ENCODE measurements around the gene SMARCE1. TPM values are rescaled to one million over a fixed set of nuclear protein-coding genes. Genes with fewer than 3 reads are reported as not detected.

The SMARCE1 gene
- 112 and 119 TPM in 2 replicates for total RNA-seq (ENCODE audit: low replicate concordance)

- DNase-seq (ENCODE audit: low read depth), result peak; percentile 78
- TF ChIP-seq CTCF (IDR thresholded peaks at IDR 0.05; ENCODE audit: insufficient read depth, low read length), result no peak
- peak within 1 kb of the TSS; percentile 94 for H3K4me3 ChIP-seq (ENCODE audit: low read depth, low read length)
These were observed at the start of gene SMARCE1 for GRCh38 chr17:40647624-40648383. Gene SMARCE1 (minus strand): TSS chr17:40647818. CDS start chr17:40645802, 2,016 bp downstream.

- H3K4me3 ChIP-seq (ENCODE audit: low read depth, low read length), result no peak overlapping the region
- no peak for TF ChIP-seq CTCF (IDR thresholded peaks at IDR 0.05; ENCODE audit: insufficient read depth, low read length)
- DNase-seq (ENCODE audit: low read depth), result no peak
These were observed 49.7 kb upstream of the SMARCE1 start for GRCh38 chr17:40697297-40697696.

- H3K4me3 ChIP-seq (ENCODE audit: low read depth, low read length), result no peak overlapping the region
- DNase-seq (ENCODE audit: low read depth), result no peak
- TF ChIP-seq CTCF (IDR thresholded peaks at IDR 0.05; ENCODE audit: insufficient read depth, low read length), result no peak
These were observed 49.0 kb upstream of the SMARCE1 start for GRCh38 chr17:40696651-40697072.

GRCh38 chr17:40695874-40696472 is 48.4 kb upstream of the SMARCE1 start:
- H3K4me3 ChIP-seq (ENCODE audit: low read depth, low read length), result no peak overlapping the region
- TF ChIP-seq CTCF (IDR thresholded peaks at IDR 0.05; ENCODE audit: insufficient read depth, low read length), result no peak
- no peak for DNase-seq (ENCODE audit: low read depth)

- no peak for TF ChIP-seq CTCF (IDR thresholded peaks at IDR 0.05; ENCODE audit: insufficient read depth, low read length)
- H3K4me3 ChIP-seq (ENCODE audit: low read depth, low read length), result no peak overlapping the region
- DNase-seq (ENCODE audit: low read depth), result no peak
These were observed 47.0 kb upstream of the SMARCE1 start for GRCh38 chr17:40694584-40694983.

- TF ChIP-seq CTCF (IDR thresholded peaks at IDR 0.05; ENCODE audit: insufficient read depth, low read length), result no peak
- H3K4me3 ChIP-seq (ENCODE audit: low read depth, low read length), result no peak overlapping the region
- no peak for DNase-seq (ENCODE audit: low read depth)
These were observed 39.5 kb upstream of the SMARCE1 start for GRCh38 chr17:40687106-40687505.

All from fibroblast of the aortic adventitia (primary cell).